ENCODE measurements around the gene RNF113B.

RNF113B gene

DNA sequence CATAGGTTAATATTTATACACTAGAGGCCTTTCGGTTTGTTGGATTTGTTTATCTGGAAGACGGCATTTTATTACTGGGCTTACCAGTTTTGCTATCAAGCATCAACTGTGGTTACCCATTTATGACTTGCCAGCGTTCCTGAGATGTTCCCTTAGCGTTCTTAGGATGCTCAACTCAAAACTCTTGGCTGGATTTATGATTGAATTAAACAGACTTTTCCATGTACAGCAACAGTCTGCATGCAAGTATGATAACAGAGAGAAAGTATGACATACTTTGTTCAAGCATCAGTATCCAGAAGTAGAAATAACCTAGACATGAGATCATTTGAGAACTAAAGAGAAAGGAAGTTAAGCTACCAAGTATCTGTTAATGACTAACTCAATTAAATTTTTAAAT, 29.9 kb upstream of the RNF113B start:
- peak overlapping the region; percentile 56 to 58 for H3K27ac ChIP-seq

DNA sequence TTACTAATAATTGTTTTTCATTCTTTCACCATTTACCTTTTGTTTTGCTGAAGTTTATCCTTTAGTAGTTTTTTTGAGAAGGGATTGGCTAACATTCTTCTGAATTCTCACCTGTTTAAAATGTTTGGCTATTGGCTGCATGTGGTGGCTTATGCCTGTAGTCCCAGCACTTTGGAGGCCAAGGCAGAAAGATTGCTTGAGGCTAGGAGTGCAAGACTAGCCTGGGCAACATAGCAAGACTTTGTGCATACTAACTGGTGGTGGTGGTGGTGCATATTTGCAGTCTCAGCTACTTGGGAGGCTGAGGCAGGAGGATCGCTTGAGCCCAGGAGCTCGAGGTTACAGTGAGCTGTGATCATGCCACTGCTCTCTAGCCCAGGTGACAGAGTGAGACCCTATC, 27.5 kb upstream of the RNF113B start:
- no peak overlapping the region for H3K4me3 ChIP-seq
- no peak for DNase-seq (ENCODE audit: low spot score)
- TF ChIP-seq, protein P1, sequence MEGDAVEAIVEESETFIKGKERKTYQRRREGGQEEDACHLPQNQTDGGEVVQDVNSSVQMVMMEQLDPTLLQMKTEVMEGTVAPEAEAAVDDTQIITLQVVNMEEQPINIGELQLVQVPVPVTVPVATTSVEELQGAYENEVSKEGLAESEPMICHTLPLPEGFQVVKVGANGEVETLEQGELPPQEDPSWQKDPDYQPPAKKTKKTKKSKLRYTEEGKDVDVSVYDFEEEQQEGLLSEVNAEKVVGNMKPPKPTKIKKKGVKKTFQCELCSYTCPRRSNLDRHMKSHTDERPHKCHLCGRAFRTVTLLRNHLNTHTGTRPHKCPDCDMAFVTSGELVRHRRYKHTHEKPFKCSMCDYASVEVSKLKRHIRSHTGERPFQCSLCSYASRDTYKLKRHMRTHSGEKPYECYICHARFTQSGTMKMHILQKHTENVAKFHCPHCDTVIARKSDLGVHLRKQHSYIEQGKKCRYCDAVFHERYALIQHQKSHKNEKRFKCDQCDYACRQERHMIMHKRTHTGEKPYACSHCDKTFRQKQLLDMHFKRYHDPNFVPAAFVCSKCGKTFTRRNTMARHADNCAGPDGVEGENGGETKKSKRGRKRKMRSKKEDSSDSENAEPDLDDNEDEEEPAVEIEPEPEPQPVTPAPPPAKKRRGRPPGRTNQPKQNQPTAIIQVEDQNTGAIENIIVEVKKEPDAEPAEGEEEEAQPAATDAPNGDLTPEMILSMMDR (IDR thresholded peaks at IDR 0.05): no peak
- no peak overlapping the region for H3K27ac ChIP-seq

More for the DNA sequence above, 29.9 kb upstream of the RNF113B start:
- DNase-seq (ENCODE audit: low spot score): no peak
- no peak overlapping the region for H3K4me3 ChIP-seq
- TF ChIP-seq, protein P1 (IDR thresholded peaks at IDR 0.05): no peak

DNA sequence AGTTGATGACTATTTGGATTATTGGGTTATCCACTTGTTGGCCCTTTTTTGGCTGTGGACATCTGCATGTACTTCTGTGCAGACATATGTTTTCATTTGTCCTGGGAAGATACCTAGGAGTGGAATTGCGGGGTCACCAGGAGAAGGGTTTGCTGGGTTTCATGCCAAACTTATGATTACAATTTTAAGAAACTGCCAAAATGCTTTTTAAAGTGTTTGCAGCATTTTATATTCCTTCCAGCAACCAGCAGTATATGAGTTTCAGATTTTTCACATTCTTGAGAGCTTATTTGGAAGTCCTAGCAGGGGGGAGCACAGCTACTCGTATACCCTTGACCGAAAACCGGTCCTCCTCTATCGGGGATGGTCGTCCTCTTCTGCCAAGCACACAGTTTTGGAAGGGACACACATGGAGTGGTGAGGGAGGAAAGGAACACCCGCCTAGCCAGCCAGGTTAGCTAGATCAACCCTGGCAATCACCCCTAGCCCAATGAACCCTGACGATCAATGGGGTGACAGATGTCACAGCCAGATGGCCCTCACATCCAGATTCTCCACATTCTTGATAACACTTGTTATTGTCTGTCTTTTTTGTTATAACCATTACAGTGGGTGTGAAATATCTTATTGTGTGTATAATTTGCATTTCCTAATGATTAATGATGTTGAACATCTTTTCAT, 26.7 kb upstream of the RNF113B start:
- TF ChIP-seq, protein P1 (IDR thresholded peaks at IDR 0.05): no peak
- no peak for DNase-seq (ENCODE audit: low spot score)
- Histone ChIP-seq H3K27ac (peak overlapping the region in 1 of 2 donors; percentile 56), H3K4me3 (no peak overlapping the region)

DNA sequence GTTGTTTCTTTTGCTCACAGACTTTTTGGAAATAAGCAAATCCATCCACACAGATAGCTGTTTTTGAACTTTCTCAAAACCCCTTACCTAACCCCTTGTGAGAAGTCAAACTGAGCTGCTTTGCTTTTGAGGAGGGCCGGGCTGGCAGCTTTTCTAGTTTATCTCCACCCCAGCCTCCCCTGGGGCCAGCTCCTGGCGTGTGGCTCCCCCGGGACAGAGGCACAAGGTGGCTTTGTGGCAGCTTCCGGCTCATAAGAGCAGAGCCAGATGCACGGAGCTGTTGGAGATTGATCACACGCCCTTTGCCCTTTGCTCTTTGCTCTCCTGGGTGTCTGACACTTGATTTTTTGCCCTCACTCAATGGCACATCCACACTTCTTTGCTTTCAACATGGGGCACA, 24.9 kb upstream of the RNF113B start:
- DNase-seq (ENCODE audit: low spot score): no peak

DNA sequence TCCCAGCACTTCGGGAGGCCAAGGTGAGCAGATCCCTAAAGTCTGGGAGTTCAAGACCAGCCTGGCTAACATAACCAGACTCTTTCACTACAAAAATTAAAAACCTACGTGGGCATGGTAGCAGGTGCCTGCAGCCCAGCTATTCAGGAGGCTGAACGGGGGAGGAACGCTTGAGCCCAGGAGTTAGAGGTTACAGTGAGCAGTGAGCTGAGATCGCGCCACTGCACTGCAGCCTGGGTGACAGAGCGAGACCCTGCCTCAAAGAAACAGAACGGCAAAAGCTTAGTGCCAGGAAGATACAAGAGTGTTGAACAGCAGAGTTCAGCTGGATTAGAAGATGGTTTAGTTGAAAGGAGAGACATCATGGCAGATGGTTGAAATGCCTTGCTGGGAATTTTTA, 24.1 kb upstream of the RNF113B start:
- no peak overlapping the region for H3K4me3 ChIP-seq
- H3K27ac ChIP-seq: no peak overlapping the region
- TF ChIP-seq, protein P1 (IDR thresholded peaks at IDR 0.05): no peak
- no peak for DNase-seq (ENCODE audit: low spot score)

More for the DNA sequence above, 24.9 kb upstream of the RNF113B start:
- H3K27ac ChIP-seq: no peak overlapping the region
- TF ChIP-seq, protein P1 (IDR thresholded peaks at IDR 0.05): no peak
- no peak overlapping the region for H3K4me3 ChIP-seq

DNA sequence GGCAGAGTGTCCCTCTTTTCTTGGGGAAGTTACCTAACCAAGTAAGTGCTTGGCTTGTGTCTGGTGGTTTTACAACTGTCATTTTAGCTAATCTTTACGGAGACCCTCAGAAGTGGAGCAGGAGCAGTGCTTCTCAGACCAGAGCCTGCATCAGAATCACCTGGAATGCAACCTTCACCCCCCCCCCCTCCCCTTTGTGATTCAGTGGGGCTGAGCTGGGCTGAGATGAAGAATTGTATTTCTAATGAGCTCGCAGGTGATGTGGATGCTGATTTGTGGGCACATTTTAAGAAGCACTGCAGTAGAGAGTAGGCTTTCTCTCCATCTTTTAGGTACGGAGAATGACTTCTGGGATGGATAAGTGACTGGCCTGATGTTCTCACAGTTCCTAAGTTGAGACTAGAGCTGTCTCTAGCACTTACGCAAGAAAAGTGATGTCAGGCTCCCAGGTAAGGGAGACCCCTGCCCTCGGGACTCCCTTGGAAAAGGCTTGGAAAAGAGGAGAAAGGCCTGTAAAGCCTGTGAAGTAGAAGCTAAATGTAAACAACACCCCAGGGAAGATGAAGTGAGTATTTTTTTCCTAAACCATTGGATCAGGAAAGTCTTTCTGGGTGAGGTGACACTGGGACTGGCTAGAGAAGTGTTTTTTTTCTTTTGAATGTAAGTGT, 23.3 kb upstream of the RNF113B start:
- Histone ChIP-seq H3K27ac (no peak overlapping the region), H3K4me3 (no peak overlapping the region)
- TF ChIP-seq, protein P1 (IDR thresholded peaks at IDR 0.05): no peak
- DNase-seq (ENCODE audit: low spot score): no peak

DNA sequence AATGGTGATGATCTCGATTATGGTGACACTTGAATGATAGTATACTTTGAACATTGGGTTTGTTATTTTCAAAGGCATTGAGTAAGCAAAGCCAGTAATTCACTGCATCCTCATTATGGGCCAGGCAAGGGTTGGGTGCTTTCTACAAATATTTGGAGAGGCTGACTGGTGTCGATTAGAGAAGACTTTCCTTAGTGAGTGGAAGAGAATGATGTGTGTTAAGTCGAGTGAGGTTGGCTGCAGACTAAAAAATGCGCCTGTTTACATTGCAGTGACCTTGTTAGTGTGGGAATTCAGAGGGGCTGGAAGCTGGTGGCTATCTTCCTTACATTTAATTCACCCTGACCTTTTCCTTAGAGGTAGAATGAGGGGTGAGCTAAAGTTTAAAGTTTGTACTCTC, 22.4 kb upstream of the RNF113B start:
- DNase-seq (ENCODE audit: low spot score): no peak
- TF ChIP-seq, protein P1 (IDR thresholded peaks at IDR 0.05): no peak
- Histone ChIP-seq H3K4me3 (no peak overlapping the region), H3K27ac (no peak overlapping the region)
